Large intestine (tissue), 3 donors: ENCODE data around the gene TBC1D1. TPM values are rescaled to one million over a fixed set of nuclear protein-coding genes. Genes with fewer than 3 reads are reported as not detected.
A peak's percentile ranks its signal among the peaks of the same experiment; 100 is the strongest.

Experiments used
- DNase-seq, 2 donors: peaks; one replicate each; pipeline versions ENCODE4 v3.0.0 to v3.0.0-alpha.2; 2013
- H3K27ac ChIP-seq: one replicate; pipeline ENCODE4 v1.5.1; 2013; ENCODE audit warnings: low read length
- H3K27me3 ChIP-seq: 2 replicates; pipeline ENCODE4 v1.6.1; 2013; ENCODE audit warnings: low read length; ENCODE audit not compliant: control insufficient read depth, insufficient read depth
- H3K36me3 ChIP-seq: 2 replicates; pipeline ENCODE4 v1.6.1; 2013; ENCODE audit warnings: low read length; ENCODE audit not compliant: control insufficient read depth, insufficient read depth
- H3K4me1 ChIP-seq: one replicate; pipeline ENCODE4 v1.6.1; 2013; ENCODE audit warnings: low read length; ENCODE audit not compliant: control insufficient read depth, insufficient read depth
- H3K4me3 ChIP-seq: one replicate; pipeline ENCODE4 v1.5.1; 2013; ENCODE audit warnings: low read length
- H3K9me3 ChIP-seq: one replicate; pipeline ENCODE4 v1.6.1; 2013; ENCODE audit warnings: mild to moderate bottlenecking, low read depth, low read length, moderate library complexity; ENCODE audit not compliant: control insufficient read depth
- WGBS: methylation state at CpG from one replicate; pipeline ENCODE4 v1.1.5; 2013; ENCODE audit warnings: low lambda C conversion rate; ENCODE audit not compliant: insufficient coverage; 5-methylcytosine and 5-hydroxymethylcytosine counted together
- polyA plus RNA-seq: library from polyadenylated mRNA; unstranded; fragments of 120-200 nt; gene quantifications from one replicate; pipeline ENCODE4 v1.2.1, GENCODE V29; 2013

Gene TBC1D1
- polyA plus RNA-seq, 1 donor: 116 TPM

GRCh38 chr4:38099020-38099600 is 208.2 kb downstream of the TBC1D1 start:
- no peak for DNase-seq
- Histone ChIP-seq H3K4me1 (no peaks in the 10 kb centered on the region), H3K4me3 (no peak overlapping the region), H3K27ac (no peak overlapping the region), H3K9me3 (no peaks in the 10 kb centered on the region), H3K36me3 (peaks cover 44% of the 10 kb centered on the region), H3K27me3 (no peaks in the 10 kb centered on the region)
- no CpG with 5 or more reads among the region's 4 CpGs for WGBS

- WGBS: 100% methylated on average over 1 of the region's 3 CpGs
- Histone ChIP-seq H3K27ac (no peak overlapping the region), H3K9me3 (no peaks in the 10 kb centered on the region), H3K4me1 (no peaks in the 10 kb centered on the region), H3K36me3 (peaks cover 49% of the 10 kb centered on the region), H3K27me3 (no peaks in the 10 kb centered on the region), H3K4me3 (no peak overlapping the region)
- DNase-seq: no peak
These were observed 209.1 kb downstream of the TBC1D1 start for GRCh38 chr4:38099908-38100407.

- Histone ChIP-seq H3K36me3 (peaks cover 49% of the 10 kb centered on the region), H3K9me3 (no peaks in the 10 kb centered on the region), H3K4me3 (no peak overlapping the region), H3K27me3 (no peaks in the 10 kb centered on the region), H3K27ac (no peak overlapping the region), H3K4me1 (no peaks in the 10 kb centered on the region)
- 100% methylated on average over 1 of the region's 5 CpGs for WGBS
- DNase-seq: no peak
These were observed 209.8 kb downstream of the TBC1D1 start for GRCh38 chr4:38100474-38101255.

- no peaks in the 10 kb centered on the region for H3K4me1 ChIP-seq
- H3K27me3 ChIP-seq: no peaks in the 10 kb centered on the region
- DNase-seq: no peak
- H3K9me3 ChIP-seq: no peaks in the 10 kb centered on the region
- 100% methylated on average over 1 of the region's 4 CpGs for WGBS
- H3K36me3 ChIP-seq: peaks cover 48% of the 10 kb centered on the region
- H3K27ac ChIP-seq: no peak overlapping the region
- no peak overlapping the region for H3K4me3 ChIP-seq
These were observed 210.7 kb downstream of the TBC1D1 start for GRCh38 chr4:38101563-38101962.

GRCh38 chr4:38102957-38103588 is 212.2 kb downstream of the TBC1D1 start:
- H3K4me1 ChIP-seq: peaks cover 5% of the 10 kb centered on the region
- no peak overlapping the region for H3K27ac ChIP-seq
- DNase-seq: no peak
- H3K4me3 ChIP-seq: no peak overlapping the region
- WGBS: 83% methylated on average over 3 of the region's 7 CpGs
- H3K36me3 ChIP-seq: peaks cover 53% of the 10 kb centered on the region
- no peaks in the 10 kb centered on the region for H3K27me3 ChIP-seq
- no peaks in the 10 kb centered on the region for H3K9me3 ChIP-seq

GRCh38 chr4:38105475-38106220 is 214.8 kb downstream of the TBC1D1 start:
- H3K27ac ChIP-seq: no peak overlapping the region
- WGBS: 100% methylated on average over 1 of the region's 7 CpGs
- H3K36me3 ChIP-seq: peaks cover 47% of the 10 kb centered on the region
- H3K4me1 ChIP-seq: peaks cover 23% of the 10 kb centered on the region
- no peaks in the 10 kb centered on the region for H3K27me3 ChIP-seq
- no peak overlapping the region for H3K4me3 ChIP-seq
- peak; percentile 36 to 65 for DNase-seq
- H3K9me3 ChIP-seq: no peaks in the 10 kb centered on the region

- DNase-seq: no peak
- H3K9me3 ChIP-seq: no peaks in the 10 kb centered on the region
- H3K4me3 ChIP-seq: no peak overlapping the region
- H3K27me3 ChIP-seq: no peaks in the 10 kb centered on the region
- H3K36me3 ChIP-seq: peaks cover 42% of the 10 kb centered on the region
- peaks cover 28% of the 10 kb centered on the region for H3K4me1 ChIP-seq
- no peak overlapping the region for H3K27ac ChIP-seq
- WGBS: no CpG with 5 or more reads among the region's 4 CpGs
These were observed 215.4 kb downstream of the TBC1D1 start for GRCh38 chr4:38106311-38106710.

- no peaks in the 10 kb centered on the region for H3K27me3 ChIP-seq
- no peaks in the 10 kb centered on the region for H3K9me3 ChIP-seq
- DNase-seq: peak in 1 of 2 donors; percentile 17
- no peak overlapping the region for H3K27ac ChIP-seq
- no CpG with 5 or more reads among the region's 10 CpGs for WGBS
- peaks cover 30% of the 10 kb centered on the region for H3K4me1 ChIP-seq
- peaks cover 46% of the 10 kb centered on the region for H3K36me3 ChIP-seq
- no peak overlapping the region for H3K4me3 ChIP-seq
These were observed 216.1 kb downstream of the TBC1D1 start for GRCh38 chr4:38106886-38107514.

GRCh38 chr4:38107818-38108217 is 216.9 kb downstream of the TBC1D1 start:
- no peak overlapping the region for H3K27ac ChIP-seq
- H3K4me3 ChIP-seq: no peak overlapping the region
- DNase-seq: no peak
- no CpG with 5 or more reads among the region's 2 CpGs for WGBS
- H3K36me3 ChIP-seq: peaks cover 44% of the 10 kb centered on the region
- no peaks in the 10 kb centered on the region for H3K9me3 ChIP-seq
- peaks cover 34% of the 10 kb centered on the region for H3K4me1 ChIP-seq
- H3K27me3 ChIP-seq: no peaks in the 10 kb centered on the region

GRCh38 chr4:38109370-38109769 is 218.5 kb downstream of the TBC1D1 start:
- no CpG with 5 or more reads among the region's 3 CpGs for WGBS
- peak overlapping the region; percentile 74 for H3K27ac ChIP-seq
- peaks cover 34% of the 10 kb centered on the region for H3K4me1 ChIP-seq

More at GRCh38 chr4:38109370-38109769, 218.5 kb downstream of the TBC1D1 start:
- Histone ChIP-seq H3K36me3 (peaks cover 47% of the 10 kb centered on the region), H3K27me3 (no peaks in the 10 kb centered on the region), H3K9me3 (no peaks in the 10 kb centered on the region), H3K4me3 (no peak overlapping the region)
- DNase-seq: no peak
